Daoy (cell line): Measurements from ENCODE around the gene APOL2. TPM values are rescaled to one million over a fixed set of nuclear protein-coding genes. Genes with fewer than 3 reads are reported as not detected.
A peak's percentile ranks its signal among the peaks of the same experiment; 100 is the strongest.
"Not testable (repeated sequence)": the region's sequence is repeated elsewhere in the genome, so short reads cannot be mapped to it uniquely, and the experiment has no call there.

Source experiments
- DNase-seq: peaks from one replicate; pipeline ENCODE4 v3.0.0-alpha.2; 2015; ENCODE audit warnings: low read depth
- total RNA-seq: library from RNA; depleted of rRNA; stranded (reverse); fragments of >200 nt; shearing (Covaris generic); gene quantifications from 2 replicates; pipeline ENCODE4 v1.2.3, GENCODE V29; 2014

The APOL2 gene
- total RNA-seq, 1 experiment from 2014 or later = 51.4 TPM

- DNase-seq = no peak
These were observed 41.7 kb downstream of the APOL2 start for GRCh38 chr22:36197514-36198146.

DNA sequence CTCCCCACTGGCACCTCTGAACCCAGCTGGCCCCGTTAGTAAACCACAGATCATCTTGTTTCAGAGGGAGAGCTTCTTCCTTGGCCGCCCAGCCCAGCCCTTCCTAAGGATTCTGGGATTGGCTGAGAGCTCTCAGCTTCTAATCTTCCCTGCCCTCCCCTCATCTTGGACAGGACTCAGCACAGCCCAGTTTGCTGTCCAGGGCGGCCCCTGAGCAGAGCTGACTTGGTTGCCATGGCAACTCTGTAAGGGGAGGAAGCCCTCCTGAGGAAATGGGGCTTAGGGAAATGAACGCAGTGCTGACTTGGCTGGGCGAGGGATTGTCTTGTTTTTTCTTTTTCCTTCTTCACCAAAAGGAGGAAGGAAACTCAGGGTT is 42.3 kb downstream of the APOL2 start:
- DNase-seq = peak; percentile 62

DNA sequence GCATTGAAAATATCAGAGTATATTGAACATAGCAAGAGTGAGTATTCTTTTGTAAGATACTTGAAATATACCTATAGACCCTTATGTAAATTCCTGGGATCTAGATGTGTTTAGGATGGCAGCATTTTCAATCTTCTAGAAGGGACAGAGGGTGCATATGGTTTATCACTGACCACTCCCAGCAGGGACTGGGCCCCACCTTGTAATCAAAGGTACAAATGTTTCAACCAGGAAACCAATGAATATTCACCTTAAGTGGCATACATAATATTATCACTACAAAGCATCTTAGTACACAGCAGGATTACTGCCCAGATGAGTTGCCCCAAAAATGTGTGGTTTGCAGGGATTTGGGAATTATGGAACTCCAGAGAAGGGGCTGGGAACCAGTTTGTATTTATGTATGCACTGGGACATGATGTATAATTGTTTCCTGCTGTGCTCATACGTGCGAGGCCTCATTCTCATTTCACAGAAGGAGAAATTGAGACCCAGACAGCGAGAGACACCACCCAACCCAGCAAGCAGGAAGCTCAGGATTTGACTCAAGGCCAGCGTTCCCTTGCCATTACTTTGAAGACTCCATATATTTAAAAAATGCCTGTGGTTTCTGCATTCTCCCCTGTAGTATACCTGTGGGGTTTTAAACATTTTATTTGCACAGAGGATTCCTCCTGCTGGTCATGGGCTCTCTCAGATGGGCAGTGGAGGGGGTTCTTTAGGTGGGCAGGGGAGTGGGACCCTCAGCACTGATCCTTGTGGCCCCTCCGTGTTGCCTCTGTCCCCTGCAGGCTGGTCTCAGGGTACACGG is 42.9 kb downstream of the APOL2 start:
- no peak for DNase-seq

GRCh38 chr22:36194971-36195370 is 44.4 kb downstream of the APOL2 start:
- peak; percentile 65 for DNase-seq

DNA sequence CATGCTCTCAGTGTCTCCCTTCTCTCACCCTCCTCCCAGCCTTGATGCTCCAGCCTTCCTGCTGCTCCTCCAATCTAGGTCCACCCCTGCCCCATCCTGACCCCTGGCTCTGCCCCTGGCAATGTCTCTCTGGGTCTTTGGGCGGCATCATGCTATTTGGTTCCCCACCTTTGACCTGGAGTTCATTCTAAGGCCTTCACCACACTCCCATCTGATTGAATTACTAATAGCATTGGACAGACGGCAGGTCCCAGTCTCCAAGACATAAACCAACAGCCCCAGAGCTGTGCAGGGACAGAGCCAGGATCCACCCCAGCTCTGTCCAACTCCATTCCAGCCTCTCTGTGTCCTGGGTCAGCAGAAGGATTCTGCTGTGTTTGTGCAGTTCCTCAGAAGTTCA is 44.9 kb downstream of the APOL2 start:
- no peak for DNase-seq

- no peak for DNase-seq
These were observed 45.8 kb downstream of the APOL2 start for GRCh38 chr22:36193577-36193976.

DNA sequence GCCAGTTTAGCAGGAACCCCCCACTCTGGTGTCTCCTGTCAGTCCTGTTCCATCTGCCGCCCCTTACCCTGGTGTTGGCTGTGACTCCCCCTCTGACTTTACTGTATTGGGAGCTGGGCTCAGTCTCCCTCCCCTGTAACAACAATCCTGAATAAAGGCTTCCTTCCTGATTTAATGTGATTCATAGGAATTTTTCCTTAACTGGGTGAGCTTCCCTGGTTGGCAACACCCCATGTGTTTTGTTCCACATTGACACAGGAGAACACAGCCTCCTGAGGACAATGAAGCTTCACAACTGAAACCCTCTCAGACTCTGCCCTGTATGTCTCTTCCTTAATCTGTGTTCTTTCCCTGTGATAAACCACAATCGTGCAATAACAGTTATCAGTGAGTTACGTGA is 46.2 kb downstream of the APOL2 start:
- no peak for DNase-seq

- no peak for DNase-seq
These were observed 46.8 kb downstream of the APOL2 start for GRCh38 chr22:36192542-36192941.

DNA sequence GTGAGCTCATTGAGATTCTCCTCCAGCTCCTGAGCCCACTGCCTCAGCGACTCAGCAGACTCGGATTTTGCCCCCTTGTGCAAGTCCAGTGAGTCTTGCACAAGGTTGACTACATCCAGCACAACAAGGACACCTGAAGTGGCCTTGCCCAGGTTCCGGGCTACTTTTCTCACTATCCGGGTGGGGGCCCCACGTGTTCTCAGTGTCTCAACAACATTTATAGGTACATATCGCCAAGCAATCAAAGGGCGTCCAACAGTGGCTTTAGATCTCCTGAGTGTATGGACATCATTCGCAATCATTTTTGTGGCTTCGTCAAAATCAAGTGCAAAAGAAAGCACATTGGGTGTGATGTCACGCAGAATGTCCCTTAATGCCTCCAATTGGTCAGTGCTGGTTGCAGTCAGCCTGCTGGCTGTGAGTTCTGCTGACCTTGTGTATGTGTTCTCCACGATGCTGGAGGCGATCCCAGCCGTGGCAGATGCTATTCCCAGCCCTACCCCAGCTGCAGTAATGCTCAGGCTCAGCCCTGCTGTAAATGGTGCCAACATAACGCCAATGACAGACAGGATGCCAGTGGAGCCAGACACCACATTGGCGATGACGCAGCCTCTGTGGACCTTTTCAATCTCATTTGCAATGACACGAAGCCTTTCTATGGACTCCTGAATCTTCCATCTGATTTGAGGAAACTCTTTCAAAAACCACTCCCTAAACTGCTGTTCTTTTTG is 48.1 kb downstream of the APOL2 start:
- no peak for DNase-seq

GRCh38 chr22:36187862-36188261 is 51.5 kb downstream of the APOL2 start:
- DNase-seq = not testable (repeated sequence)

- DNase-seq = no peak
These were observed 53.3 kb downstream of the APOL2 start for GRCh38 chr22:36185828-36186624.

DNA sequence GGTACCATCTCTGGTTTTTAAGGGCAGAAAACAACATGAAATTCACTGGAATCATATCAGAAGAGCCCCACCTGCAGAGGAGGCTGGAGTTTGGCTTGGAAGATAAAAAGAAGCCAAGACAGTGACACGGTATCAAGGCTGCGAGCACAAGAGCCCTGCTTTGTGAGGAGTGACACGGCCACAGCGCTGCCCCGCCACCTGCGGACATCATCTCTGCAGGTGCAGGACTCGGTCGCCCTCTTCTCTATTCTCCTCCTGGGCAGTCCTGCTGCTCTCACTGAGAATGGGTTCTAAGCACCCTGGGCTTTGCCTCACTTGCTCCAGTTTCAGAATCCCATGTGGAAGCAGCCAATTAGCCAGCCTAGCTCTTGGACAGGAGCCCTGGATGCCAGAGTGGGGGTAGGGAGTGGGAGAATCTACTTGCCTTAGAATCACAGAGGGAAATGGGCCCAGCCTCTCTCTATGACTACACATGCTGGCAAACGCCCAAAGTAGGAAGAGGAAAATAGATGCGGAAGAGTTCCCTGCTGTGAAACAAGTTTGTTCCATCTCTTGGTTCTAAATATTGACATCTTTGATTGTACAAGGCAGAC is 54.8 kb downstream of the APOL2 start:
- no peak for DNase-seq

DNA sequence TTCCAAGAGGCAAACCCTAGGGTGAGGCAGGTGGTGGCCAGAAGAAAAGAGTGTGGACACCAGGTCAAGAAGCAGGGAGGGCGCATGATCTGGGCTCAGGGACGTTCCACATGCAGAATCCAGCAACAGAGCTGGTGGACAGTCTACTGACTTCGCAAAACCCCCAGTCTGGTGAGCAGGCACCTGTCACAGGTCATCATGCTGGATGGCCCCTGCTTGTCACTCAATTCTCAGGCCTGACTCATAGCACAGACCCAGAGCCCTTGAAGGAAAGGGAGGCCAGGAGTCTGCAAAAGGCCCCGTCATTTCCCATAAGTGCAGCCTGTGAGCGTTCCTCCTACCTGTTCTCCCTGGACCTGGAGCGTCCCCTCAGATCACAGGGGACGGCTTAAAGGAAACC is 55.9 kb downstream of the APOL2 start:
- no peak for DNase-seq

DNA sequence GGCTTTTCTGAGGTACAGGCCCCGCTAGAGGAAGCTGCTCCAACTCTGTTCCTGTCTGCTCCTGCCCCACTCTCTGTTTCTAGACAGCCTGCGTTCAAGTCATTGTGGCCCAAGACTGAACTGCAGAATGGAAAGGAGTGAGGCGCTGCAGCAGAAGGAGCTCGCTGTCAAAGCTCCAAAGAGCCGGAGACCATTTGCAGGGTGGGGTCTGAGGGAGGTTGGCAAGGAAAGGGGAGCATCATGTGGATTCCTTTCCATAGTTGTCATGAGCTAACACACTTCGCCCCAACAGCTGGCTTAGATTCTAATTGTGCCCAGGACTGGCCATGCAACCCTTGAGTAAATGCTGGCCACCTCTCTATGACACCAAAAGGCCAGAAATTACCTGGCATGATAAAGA is 56.5 kb downstream of the APOL2 start:
- no peak for DNase-seq

DNA sequence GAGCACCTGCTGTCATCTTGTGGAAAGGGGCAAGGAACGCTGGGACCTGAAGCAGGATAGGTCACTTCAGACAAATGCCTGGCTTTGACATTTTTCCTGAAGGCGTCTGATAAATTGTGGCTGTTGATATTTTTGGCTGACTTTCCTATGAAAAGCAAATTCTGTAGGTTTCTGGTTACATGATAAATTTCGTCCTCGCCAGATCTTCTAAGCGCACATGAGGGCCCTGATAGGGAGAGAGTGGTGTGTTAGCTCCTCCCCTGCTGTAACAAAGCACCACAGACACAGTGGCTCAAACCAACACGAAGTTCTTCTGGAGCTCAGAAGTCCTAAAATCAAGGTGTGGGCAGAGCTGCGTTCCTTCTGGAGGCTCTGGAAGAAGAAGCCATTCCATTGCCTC is 57.3 kb downstream of the APOL2 start:
- no peak for DNase-seq

GRCh38 chr22:36180928-36181327 is 58.4 kb downstream of the APOL2 start:
- DNase-seq = no peak

DNA sequence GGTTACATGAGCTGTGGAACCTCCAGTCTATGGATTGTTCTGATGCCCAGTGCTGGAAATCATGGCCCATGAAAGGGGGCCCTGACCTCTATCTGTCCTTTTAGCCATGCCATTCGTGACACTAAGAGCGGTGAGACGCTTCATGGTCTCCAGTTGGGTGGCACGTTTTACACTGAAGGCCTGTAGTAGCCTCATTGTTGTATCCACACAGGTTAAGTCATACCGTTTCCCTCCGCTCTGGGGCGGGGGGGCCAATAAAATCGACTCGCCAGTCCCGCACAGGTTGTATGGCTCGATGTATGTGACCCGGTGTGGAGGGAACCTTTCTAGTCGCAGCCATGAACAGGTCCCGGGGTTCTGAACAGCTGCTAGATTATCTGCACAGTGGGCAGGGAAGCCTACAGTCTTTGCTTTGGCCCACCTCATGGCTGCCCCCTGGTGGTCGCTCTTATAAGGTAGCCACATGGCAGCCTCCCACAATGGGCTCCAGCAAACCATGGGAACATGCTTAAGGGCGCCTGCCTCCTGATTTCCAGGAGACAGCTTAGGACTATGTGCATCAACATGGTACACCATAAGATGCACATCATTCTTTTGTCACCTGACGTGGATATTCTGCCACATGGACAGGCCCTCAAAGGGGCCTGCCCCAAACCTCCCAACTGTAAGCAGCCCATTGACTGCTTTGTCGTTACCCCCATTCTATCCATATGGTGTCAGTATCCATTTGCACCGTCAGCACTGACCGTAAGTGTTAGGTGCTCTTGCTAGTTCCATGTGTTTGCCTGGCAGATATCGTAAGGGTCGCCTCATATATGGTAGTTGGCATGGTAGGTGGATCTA is 59.1 kb downstream of the APOL2 start:
- DNase-seq = peak; percentile 62

GRCh38 chr22:36177160-36177559 is 62.2 kb downstream of the APOL2 start:
- DNase-seq = no peak
